GM12874 (cell line): Measurements from ENCODE around the gene OR10A5.

Source experiments
- TF ChIP-seq, protein P1 (sequence below): IDR thresholded peaks from 2 replicates; pipeline ENCODE4 v1.5.1; 2011; ENCODE audit warnings: low read depth, mild to moderate bottlenecking, control low read depth, low read length, moderate library complexity; ENCODE audit not compliant: insufficient read depth

Gene OR10A5

GRCh38 chr11:6850526-6850925, 5.0 kb downstream of the OR10A5 start:
- TF ChIP-seq, protein P1, sequence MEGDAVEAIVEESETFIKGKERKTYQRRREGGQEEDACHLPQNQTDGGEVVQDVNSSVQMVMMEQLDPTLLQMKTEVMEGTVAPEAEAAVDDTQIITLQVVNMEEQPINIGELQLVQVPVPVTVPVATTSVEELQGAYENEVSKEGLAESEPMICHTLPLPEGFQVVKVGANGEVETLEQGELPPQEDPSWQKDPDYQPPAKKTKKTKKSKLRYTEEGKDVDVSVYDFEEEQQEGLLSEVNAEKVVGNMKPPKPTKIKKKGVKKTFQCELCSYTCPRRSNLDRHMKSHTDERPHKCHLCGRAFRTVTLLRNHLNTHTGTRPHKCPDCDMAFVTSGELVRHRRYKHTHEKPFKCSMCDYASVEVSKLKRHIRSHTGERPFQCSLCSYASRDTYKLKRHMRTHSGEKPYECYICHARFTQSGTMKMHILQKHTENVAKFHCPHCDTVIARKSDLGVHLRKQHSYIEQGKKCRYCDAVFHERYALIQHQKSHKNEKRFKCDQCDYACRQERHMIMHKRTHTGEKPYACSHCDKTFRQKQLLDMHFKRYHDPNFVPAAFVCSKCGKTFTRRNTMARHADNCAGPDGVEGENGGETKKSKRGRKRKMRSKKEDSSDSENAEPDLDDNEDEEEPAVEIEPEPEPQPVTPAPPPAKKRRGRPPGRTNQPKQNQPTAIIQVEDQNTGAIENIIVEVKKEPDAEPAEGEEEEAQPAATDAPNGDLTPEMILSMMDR = no peak

- TF ChIP-seq, protein P1 = no peak
Observed at GRCh38 chr11:6855971-6856541, 10.6 kb downstream of the OR10A5 start.

DNA sequence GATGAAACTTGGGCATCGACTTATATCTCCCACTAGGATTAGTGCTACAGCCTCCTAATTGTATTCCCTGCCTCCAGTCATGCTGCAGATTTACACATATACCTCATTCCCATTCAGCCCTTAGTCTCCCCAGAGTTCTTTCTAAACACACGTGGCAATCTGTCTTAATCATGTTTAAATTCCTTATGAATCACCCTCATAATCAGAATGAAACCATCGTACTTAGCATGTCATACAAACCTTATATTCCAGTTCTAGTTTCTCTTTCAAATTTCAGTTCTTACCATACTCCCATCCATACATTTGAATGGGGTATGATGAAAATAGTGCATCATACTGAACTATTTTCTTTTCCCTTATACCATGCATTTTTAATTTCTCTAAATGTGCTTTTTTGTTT, 11.4 kb downstream of the OR10A5 start:
- TF ChIP-seq, protein P1 = no peak

DNA sequence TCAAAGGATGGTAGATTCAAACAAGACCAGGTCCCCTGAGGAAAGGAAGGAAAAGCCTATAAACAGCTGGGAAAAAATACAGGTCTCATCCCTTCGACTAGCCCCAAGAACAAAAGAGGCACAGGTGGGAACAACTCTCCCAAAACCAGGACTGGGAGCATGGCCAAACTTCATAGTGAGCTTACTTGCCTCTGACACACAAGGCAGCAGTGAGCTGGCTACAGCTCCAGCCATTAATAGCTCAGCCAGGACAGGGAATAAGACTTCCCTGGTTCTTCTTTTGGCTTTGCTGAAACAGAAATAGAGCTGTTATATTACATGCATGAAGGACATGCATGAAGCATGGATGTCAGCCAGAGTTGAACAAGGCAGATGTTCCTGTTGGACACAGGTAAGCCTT, 17.5 kb downstream of the OR10A5 start, which contains the start of gene OR10A2:
OR10A2 (plus strand) TSS at position 97 of the 400 bp plus-strand sequence. CDS start 6,698 bp downstream, outside the sequence.
- TF ChIP-seq, protein P1 = no peak

GRCh38 chr11:6864438-6864837, 19.0 kb downstream of the OR10A5 start:
- TF ChIP-seq, protein P1 = no peak

DNA sequence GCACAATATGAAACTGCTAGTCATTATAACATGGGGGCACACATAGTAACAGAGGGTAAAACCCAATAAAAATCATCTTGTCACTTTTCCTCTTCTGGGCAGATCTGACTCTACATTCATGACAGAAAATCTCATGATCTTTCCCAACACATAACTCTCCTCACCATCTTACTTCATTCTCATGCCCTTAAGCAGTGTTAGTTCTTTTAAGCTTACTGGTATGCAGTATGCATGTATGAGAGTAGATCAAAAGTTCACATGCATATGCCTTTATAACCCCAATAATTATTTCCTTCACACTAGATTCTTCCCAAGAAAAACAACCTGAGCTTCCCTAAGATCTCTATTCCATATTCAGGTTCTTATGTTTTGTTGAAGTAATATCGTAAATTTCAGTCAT, 25.8 kb downstream of the OR10A5 start:
- TF ChIP-seq, protein P1 = no peak

DNA sequence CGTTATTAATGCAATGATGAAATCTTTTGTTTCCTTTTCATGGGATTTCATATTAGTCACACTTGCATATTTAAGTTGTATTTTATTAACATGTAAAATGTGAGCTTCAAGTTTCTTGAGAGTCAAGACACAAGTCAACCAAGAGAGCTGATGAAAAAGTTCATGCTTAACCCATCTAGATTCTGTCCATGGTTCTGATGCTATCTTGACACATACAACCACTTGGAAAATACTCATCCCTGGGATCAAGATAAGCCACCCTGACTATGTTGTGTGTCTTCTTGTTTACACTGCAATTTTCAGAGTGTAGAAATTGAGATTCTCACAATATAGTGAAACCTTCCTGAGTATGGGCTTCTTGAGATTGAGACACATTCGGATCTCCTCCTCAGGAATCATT, 30.3 kb downstream of the OR10A5 start:
- TF ChIP-seq, protein P1 = no peak
